Osteoblast (primary cell): ENCODE data around the gene SLC10A4. TPM values are rescaled to one million over a fixed set of nuclear protein-coding genes. Genes with fewer than 3 reads are reported as not detected.

Experiments used
- DNase-seq: peaks from one replicate; pipeline ENCODE4 v3.0.0; 2011; ENCODE audit warnings: low spot score, mixed read lengths; ENCODE audit not compliant: insufficient read length; ENCODE audit errors: missing footprints
- H2AFZ ChIP-seq: 2 replicates; pipeline ENCODE4 v1.6.0; 2011; ENCODE audit warnings: mild to moderate bottlenecking, low read length
- H3K27ac ChIP-seq: 2 replicates; pipeline ENCODE4 v1.5.1; 2011; ENCODE audit warnings: mild to moderate bottlenecking, low read depth, low read length, moderate library complexity
- H3K27me3 ChIP-seq: 2 replicates; pipeline ENCODE4 v1.6.0; 2012; ENCODE audit warnings: mild to moderate bottlenecking, control low read depth, inconsistent platforms, low read length, moderate library complexity; ENCODE audit not compliant: insufficient read depth
- H3K36me3 ChIP-seq: 2 replicates; pipeline ENCODE4 v1.5.1; 2011; ENCODE audit warnings: mild to moderate bottlenecking, low read length, control low read depth, moderate library complexity; ENCODE audit not compliant: insufficient read depth
- H3K4me1 ChIP-seq: 2 replicates; pipeline ENCODE4 v1.5.1; 2011; ENCODE audit warnings: mild to moderate bottlenecking, low read length, control low read depth, moderate library complexity; ENCODE audit not compliant: insufficient read depth
- H3K4me2 ChIP-seq: 2 replicates; pipeline ENCODE4 v1.6.0; 2011; ENCODE audit warnings: mild to moderate bottlenecking, low read length; ENCODE audit not compliant: insufficient read depth
- H3K4me3 ChIP-seq: fragments of 200-600 bp; sonication (generic); 3 replicates; pipeline ENCODE4 v1.5.1; 2012; ENCODE audit warnings: mild to moderate bottlenecking, low read length, inconsistent platforms; ENCODE audit not compliant: insufficient read depth
- H3K79me2 ChIP-seq: 2 replicates; pipeline ENCODE4 v1.6.0; 2012; ENCODE audit warnings: mild to moderate bottlenecking, low read length, control low read depth, inconsistent platforms; ENCODE audit not compliant: insufficient read depth
- H3K9me3 ChIP-seq: 2 replicates; pipeline ENCODE4 v1.5.1; 2011; ENCODE audit warnings: low read depth, low read length, control low read depth
- H4K20me1 ChIP-seq: 2 replicates; pipeline ENCODE4 v1.6.0; 2012; ENCODE audit warnings: mild to moderate bottlenecking, low read length, control low read depth; ENCODE audit not compliant: insufficient read depth
- CTCF ChIP-seq: IDR thresholded peaks from 2 replicates; pipeline ENCODE4 v1.5.1; 2011; ENCODE audit warnings: mild to moderate bottlenecking, low read depth, low read length, moderate library complexity; ENCODE audit errors: extremely low read depth
- total RNA-seq: library from RNA; depleted of rRNA; stranded (reverse); fragments of >200 nt; gene quantifications from 2 replicates; pipeline ENCODE4 v1.2.3, GENCODE V29; 2012

The SLC10A4 gene
- total RNA-seq, 1 donor = not detected

GRCh38 chr4:48506716-48507115 is 23.6 kb downstream of the SLC10A4 start:
- peaks cover 22% of the 10 kb centered on the region for H3K36me3 ChIP-seq
- no peak for TF ChIP-seq CTCF
- H3K9me3 ChIP-seq = no peaks in the 10 kb centered on the region
- H3K4me3 ChIP-seq = no peak overlapping the region
- no peaks in the 10 kb centered on the region for H3K27me3 ChIP-seq
- no peaks in the 10 kb centered on the region for H3K4me1 ChIP-seq
- DNase-seq = no peak
- no peak overlapping the region for H2AFZ ChIP-seq
- H3K27ac ChIP-seq = no peak overlapping the region
- H4K20me1 ChIP-seq = no peaks in the 10 kb centered on the region
- no peak overlapping the region for H3K4me2 ChIP-seq
- H3K79me2 ChIP-seq = no peaks in the 10 kb centered on the region

- TF ChIP-seq CTCF = no peak
- no peaks in the 10 kb centered on the region for H3K4me1 ChIP-seq
- H3K9me3 ChIP-seq = no peaks in the 10 kb centered on the region
- no peak overlapping the region for H3K4me2 ChIP-seq
- H4K20me1 ChIP-seq = no peaks in the 10 kb centered on the region
- H3K4me3 ChIP-seq = no peak overlapping the region
- H3K27ac ChIP-seq = no peak overlapping the region
- no peaks in the 10 kb centered on the region for H3K79me2 ChIP-seq
- DNase-seq = no peak
- H3K36me3 ChIP-seq = peaks cover 40% of the 10 kb centered on the region
- H2AFZ ChIP-seq = no peak overlapping the region
- H3K27me3 ChIP-seq = no peaks in the 10 kb centered on the region
Observed at GRCh38 chr4:48509543-48509942, 26.4 kb downstream of the SLC10A4 start.

GRCh38 chr4:48518143-48518542 is 35.0 kb downstream of the SLC10A4 start:
- Histone ChIP-seq H3K4me3 (no peak overlapping the region), H3K27ac (no peak overlapping the region), H3K4me1 (no peaks in the 10 kb centered on the region), H3K9me3 (no peaks in the 10 kb centered on the region), H4K20me1 (no peaks in the 10 kb centered on the region), H3K79me2 (no peaks in the 10 kb centered on the region), H2AFZ (no peak overlapping the region), H3K27me3 (no peaks in the 10 kb centered on the region), H3K36me3 (peaks cover 52% of the 10 kb centered on the region), H3K4me2 (no peak overlapping the region)
- DNase-seq = no peak
- TF ChIP-seq CTCF = no peak

GRCh38 chr4:48526406-48526805 is 43.3 kb downstream of the SLC10A4 start:
- TF ChIP-seq CTCF = no peak
- DNase-seq = no peak
- H3K4me2 ChIP-seq = no peak overlapping the region
- no peaks in the 10 kb centered on the region for H4K20me1 ChIP-seq
- H3K27ac ChIP-seq = no peak overlapping the region
- no peaks in the 10 kb centered on the region for H3K27me3 ChIP-seq
- no peak overlapping the region for H2AFZ ChIP-seq
- H3K4me1 ChIP-seq = no peaks in the 10 kb centered on the region
- H3K36me3 ChIP-seq = peaks cover 45% of the 10 kb centered on the region
- H3K9me3 ChIP-seq = no peaks in the 10 kb centered on the region
- no peaks in the 10 kb centered on the region for H3K79me2 ChIP-seq
- H3K4me3 ChIP-seq = no peak overlapping the region
